Testis (tissue), 3 donors: ENCODE data around the gene C6orf132. TPM values are rescaled to one million over a fixed set of nuclear protein-coding genes. Genes with fewer than 3 reads are reported as not detected.

Experiments used
- DNase-seq: peaks from one replicate; pipeline ENCODE4 v3.0.0-alpha.2; 2019
- H3K27ac ChIP-seq, 2 donors: fragments of 200-600 bp; sonication (generic); one replicate each; pipeline ENCODE4 v1.5.1; 2019
- H3K27me3 ChIP-seq: fragments of 200-600 bp; sonication (generic); one replicate; pipeline ENCODE4 v1.5.1; 2019
- H3K36me3 ChIP-seq: fragments of 200-600 bp; sonication (generic); one replicate; pipeline ENCODE4 v1.5.1; 2017; ENCODE audit warnings: low read depth; ENCODE audit errors: missing control alignments
- H3K4me1 ChIP-seq: fragments of 200-600 bp; sonication (generic); one replicate; pipeline ENCODE4 v1.5.1; 2019
- H3K4me3 ChIP-seq, 2 donors: fragments of 200-600 bp; sonication (generic); one replicate each; pipeline ENCODE4 v1.5.1; 2017 to 2019
- H3K9me3 ChIP-seq: fragments of 200-600 bp; sonication (generic); one replicate; pipeline ENCODE4 v1.5.1; 2017
- POLR2A ChIP-seq: fragments of 450-650 bp; IDR thresholded peaks from one replicate; pipeline ENCODE4 v1.6.1; 2017; ENCODE audit warnings: antibody characterized with exemption, mild to moderate bottlenecking, moderate library complexity
- WGBS, 2 donors: methylation state at CpG; one replicate each; pipeline ENCODE4 v1.1.5; 2018; 5-methylcytosine and 5-hydroxymethylcytosine counted together
- intact Hi-C: fragments of 100-400 bp; cut with DNase I; formaldehyde crosslinking; loops from one replicate; pipeline ENCODE4 v1.15.1; 2023; ENCODE audit warnings: low total_unique reads
- polyA plus RNA-seq: library from polyadenylated mRNA; stranded (reverse); fragments of 350-450 nt; fragmentation: Illumina TruSeq; extraction: RNeasy Lipid Tissue Mini Kit (QIAGEN cat#74804); gene quantifications from one replicate; pipeline ENCODE4 v1.2.3, GENCODE V29; 2014; ENCODE audit warnings: low read depth, low replicate concordance; ENCODE audit not compliant: insufficient read depth
- total RNA-seq, 2 donors: library from RNA; depleted of rRNA; stranded (reverse); fragments of >200 nt; gene quantifications; one replicate each; pipeline ENCODE4 v1.2.3, GENCODE V29; 2016
- TF ChIP-seq, protein P1 (sequence below), 3 experiments: fragments of 450-650 bp in 2 of 3; fragments of 200-600 bp in 1 of 3; sonication (generic) in 1 of 3; IDR thresholded peaks; one replicate each; pipeline ENCODE4 v1.5.1; 2016 to 2019; ENCODE audit warnings: antibody characterized with exemption in 3 of 3, mild to moderate bottlenecking in 2 of 3, moderate library complexity in 1 of 3

The C6orf132 gene
- total and polyA plus RNA-seq, 3 donors from 2014 or later: 1.1 to 2.0 (median 1.3) TPM

DNA sequence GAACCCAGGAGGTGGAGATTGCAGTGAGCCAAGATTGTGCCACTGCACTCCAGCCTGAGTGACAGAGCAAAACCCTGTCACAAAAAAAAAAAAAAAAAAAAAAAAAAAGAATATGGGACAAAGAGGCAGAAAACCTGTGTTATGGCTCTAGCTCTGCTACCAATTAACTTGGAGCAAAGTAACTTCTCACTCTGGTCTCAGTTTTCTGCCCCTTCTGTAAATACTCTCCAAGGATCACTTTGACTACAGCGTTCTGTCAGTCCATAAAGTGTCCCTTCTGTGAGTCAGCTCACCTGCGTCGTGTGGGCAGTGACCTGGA, 24.6 kb downstream of the C6orf132 start:
- 73 to 91% methylated on average over 3 of the region's 3 CpGs for WGBS, 2 donors

DNA sequence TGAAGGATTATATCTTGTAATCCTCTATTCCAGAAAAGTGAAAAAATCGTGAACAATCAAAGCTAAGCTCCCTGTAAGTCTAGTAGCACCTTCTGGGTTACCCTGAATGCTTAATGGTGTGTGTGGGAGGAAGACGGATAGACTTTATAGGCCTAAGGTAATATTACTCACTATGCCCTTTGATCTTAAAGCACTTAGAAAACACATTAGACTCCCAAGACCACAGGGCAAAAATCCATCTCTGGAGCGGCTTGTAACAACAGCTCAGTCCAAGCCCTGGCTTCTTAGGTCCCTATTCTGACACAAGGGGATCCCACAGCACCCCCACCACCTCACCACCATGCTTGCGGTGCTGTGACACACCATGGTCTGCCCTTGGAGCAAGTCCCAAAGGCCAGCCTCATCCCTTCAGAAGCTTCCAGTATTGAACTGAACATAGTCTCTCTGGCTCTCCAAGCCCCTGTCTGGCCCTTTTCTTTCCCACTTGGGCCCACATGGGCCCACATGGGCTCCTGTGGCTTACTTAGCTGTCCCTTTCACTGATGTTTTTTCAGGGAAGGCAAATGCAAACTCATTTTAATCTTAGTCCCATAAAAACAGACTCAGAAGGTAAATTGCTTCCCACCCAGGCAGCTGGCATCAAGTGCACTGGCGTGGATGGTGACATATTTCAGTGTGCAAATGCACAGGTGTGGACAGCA, 28.3 kb downstream of the C6orf132 start:
- intact Hi-C loops: no loop called here
- Histone ChIP-seq H3K27ac (no peak overlapping the region), H3K9me3 (no peaks in the 10 kb centered on the region), H3K27me3 (no peaks in the 10 kb centered on the region), H3K4me1 (no peaks in the 10 kb centered on the region), H3K4me3 (no peak overlapping the region), H3K36me3 (no peaks in the 10 kb centered on the region)
- DNase-seq: no peak
- 92 to 93% methylated on average over 5 of the region's 5 CpGs for WGBS, 2 donors
- TF ChIP-seq, protein P1, sequence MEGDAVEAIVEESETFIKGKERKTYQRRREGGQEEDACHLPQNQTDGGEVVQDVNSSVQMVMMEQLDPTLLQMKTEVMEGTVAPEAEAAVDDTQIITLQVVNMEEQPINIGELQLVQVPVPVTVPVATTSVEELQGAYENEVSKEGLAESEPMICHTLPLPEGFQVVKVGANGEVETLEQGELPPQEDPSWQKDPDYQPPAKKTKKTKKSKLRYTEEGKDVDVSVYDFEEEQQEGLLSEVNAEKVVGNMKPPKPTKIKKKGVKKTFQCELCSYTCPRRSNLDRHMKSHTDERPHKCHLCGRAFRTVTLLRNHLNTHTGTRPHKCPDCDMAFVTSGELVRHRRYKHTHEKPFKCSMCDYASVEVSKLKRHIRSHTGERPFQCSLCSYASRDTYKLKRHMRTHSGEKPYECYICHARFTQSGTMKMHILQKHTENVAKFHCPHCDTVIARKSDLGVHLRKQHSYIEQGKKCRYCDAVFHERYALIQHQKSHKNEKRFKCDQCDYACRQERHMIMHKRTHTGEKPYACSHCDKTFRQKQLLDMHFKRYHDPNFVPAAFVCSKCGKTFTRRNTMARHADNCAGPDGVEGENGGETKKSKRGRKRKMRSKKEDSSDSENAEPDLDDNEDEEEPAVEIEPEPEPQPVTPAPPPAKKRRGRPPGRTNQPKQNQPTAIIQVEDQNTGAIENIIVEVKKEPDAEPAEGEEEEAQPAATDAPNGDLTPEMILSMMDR (IDR thresholded peaks at IDR 0.05): no peak
- TF ChIP-seq POLR2A: no peak

More for the DNA sequence above, 24.6 kb downstream of the C6orf132 start:
- no peaks in the 10 kb centered on the region for H3K27me3 ChIP-seq
- no peaks in the 10 kb centered on the region for H3K4me1 ChIP-seq
- no peaks in the 10 kb centered on the region for H3K36me3 ChIP-seq
- H3K27ac ChIP-seq: no peak overlapping the region
- H3K4me3 ChIP-seq: no peak overlapping the region
- no peaks in the 10 kb centered on the region for H3K9me3 ChIP-seq
- no peak for DNase-seq
- intact Hi-C loops: no loop called here
- TF ChIP-seq, protein P1 (IDR thresholded peaks at IDR 0.05): no peak
- no peak for TF ChIP-seq POLR2A

DNA sequence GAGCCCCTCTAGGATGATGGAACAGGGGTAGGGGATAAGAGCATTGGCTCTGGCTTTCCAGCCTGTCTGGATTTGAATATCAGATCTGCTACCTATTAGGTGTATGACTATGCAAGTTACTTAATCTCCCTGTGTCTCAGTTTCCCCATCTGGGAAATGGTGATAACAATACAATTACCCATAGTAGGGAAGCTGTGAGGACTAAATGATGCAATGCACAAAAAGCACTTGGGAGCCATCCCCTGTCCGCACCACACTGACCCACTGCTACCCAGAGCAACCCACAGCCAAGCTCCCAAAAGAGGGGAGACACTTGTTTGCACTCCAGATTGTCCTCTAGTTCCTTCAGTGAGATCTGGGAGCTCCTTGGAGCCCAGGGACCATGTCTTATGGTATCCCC, 30.1 kb downstream of the C6orf132 start:
- DNase-seq: no peak
- Histone ChIP-seq H3K9me3 (no peaks in the 10 kb centered on the region), H3K4me1 (no peaks in the 10 kb centered on the region), H3K27me3 (no peaks in the 10 kb centered on the region), H3K36me3 (no peaks in the 10 kb centered on the region), H3K4me3 (no peak overlapping the region), H3K27ac (no peak overlapping the region)
- intact Hi-C loops: no loop called here
- TF ChIP-seq POLR2A: no peak
- TF ChIP-seq, protein P1 (IDR thresholded peaks at IDR 0.05): no peak
- WGBS, 2 donors: 92 to 100% methylated on average over 1 of the region's 1 CpG

DNA sequence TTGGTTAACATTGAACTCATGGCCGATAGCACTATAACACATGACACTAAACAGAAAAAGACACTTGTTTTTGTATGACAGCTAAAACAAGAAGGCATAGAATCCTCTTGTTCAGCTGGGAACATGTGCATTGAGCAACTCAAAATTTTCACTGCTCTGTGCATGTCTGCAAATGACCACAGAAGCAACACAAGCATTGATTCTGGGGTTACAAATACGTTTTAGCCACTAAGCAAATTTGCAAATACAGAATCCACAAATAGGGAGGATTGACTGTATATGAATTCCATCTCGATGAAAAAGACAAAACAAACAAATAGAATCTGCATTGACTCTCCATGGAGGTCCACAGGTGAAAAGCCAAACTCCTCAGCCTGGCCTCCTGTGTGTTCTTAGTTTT, 31.7 kb downstream of the C6orf132 start:
- Histone ChIP-seq H3K36me3 (no peaks in the 10 kb centered on the region), H3K9me3 (no peaks in the 10 kb centered on the region), H3K27ac (no peak overlapping the region), H3K4me3 (no peak overlapping the region), H3K4me1 (peaks cover 12% of the 10 kb centered on the region), H3K27me3 (no peaks in the 10 kb centered on the region)
- DNase-seq: no peak
- WGBS, 2 donors: 72 to 88% methylated on average over 3 of the region's 3 CpGs
- intact Hi-C loops: no loop called here
- TF ChIP-seq, protein P1 (IDR thresholded peaks at IDR 0.05): no peak
- no peak for TF ChIP-seq POLR2A

DNA sequence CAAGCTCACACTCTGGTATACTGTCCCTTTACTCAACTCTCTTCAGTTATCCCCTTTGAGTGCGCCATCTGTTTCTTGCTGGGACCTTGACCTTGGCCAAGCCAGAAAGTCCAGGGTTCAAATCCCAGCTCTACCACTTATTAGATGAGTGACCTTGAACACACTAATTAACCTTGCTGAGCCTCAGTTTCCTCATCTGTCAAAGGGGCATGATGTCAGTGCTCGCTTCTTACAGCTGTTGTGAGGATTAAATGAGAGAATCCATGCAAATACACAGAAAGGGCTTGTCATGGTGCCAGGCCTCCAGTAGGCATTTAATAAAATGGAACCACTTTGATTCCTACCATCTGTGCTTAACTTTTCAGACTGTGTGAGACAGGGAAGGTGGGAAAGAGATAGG, 34.3 kb downstream of the C6orf132 start:
- Histone ChIP-seq H3K4me3 (no peak overlapping the region), H3K4me1 (peaks cover 12% of the 10 kb centered on the region), H3K27me3 (no peaks in the 10 kb centered on the region), H3K36me3 (no peaks in the 10 kb centered on the region), H3K27ac (no peak overlapping the region), H3K9me3 (no peaks in the 10 kb centered on the region)
- no peak for TF ChIP-seq POLR2A
- TF ChIP-seq, protein P1 (IDR thresholded peaks at IDR 0.05): no peak
- no peak for DNase-seq
- 88 to 94% methylated on average over 2 of the region's 2 CpGs for WGBS, 2 donors
- intact Hi-C loops: no loop called here
